K562 (cell line): ENCODE data around the gene SCARF2. TPM values are rescaled to one million over a fixed set of nuclear protein-coding genes. Genes with fewer than 3 reads are reported as not detected.

Experiments
- E2F4 ChIP-seq: sonication (generic); formaldehyde crosslinking; IDR thresholded peaks from 2 replicates; pipeline ENCODE4 v1.8.0; 2022; ENCODE audit warnings: mild to moderate bottlenecking, low read depth, missing genetic modification reagents
- KAT2B ChIP-seq: IDR thresholded peaks from one replicate; pipeline ENCODE4 v1.6.1; 2012; ENCODE audit warnings: low read depth, mild to moderate bottlenecking, control low read depth, inconsistent platforms, low read length, moderate library complexity
- MAX ChIP-seq: sonication (generic); formaldehyde crosslinking; IDR thresholded peaks from 2 replicates; pipeline ENCODE4 v1.9.0; 2022; ENCODE audit warnings: mild to moderate bottlenecking, missing genetic modification reagents
- MED1 ChIP-seq: sonication (generic); formaldehyde crosslinking; IDR thresholded peaks from 2 replicates; pipeline ENCODE4 v1.8.1; 2023; ENCODE audit warnings: missing genetic modification reagents, borderline replicate concordance
- PBX2 ChIP-seq, 2 experiments: IDR thresholded peaks in 1 of 2; conservative IDR thresholded peaks in 1 of 2; 2 replicates each; pipeline ENCODE4 v1.6.1; 2016; ENCODE audit warnings: low read depth in 2 of 2, mild to moderate bottlenecking in 1 of 2, missing compliant biosample characterization in 1 of 2, missing genetic modification characterization in 1 of 2, moderate library complexity in 1 of 2
- RBBP5 ChIP-seq: fragments of 200-600 bp; sonication (generic); IDR thresholded peaks from 2 replicates; pipeline ENCODE4 v1.6.1; 2012; ENCODE audit warnings: borderline replicate concordance, mild to moderate bottlenecking, low read length, control low read depth, inconsistent platforms; ENCODE audit not compliant: insufficient read depth, poor library complexity, severe bottlenecking
- ZKSCAN3 ChIP-seq: fragments of 250-450 bp; sonication (Bioruptor Pico); IDR thresholded peaks from 2 replicates; pipeline ENCODE4 v1.4.0; 2020
- ZNF589 ChIP-seq: fragments of 200-800 bp; sonication (Bioruptor generic); IDR thresholded peaks from 2 replicates; pipeline ENCODE4 v1.6.1; 2016; ENCODE audit warnings: low read depth, missing genetic modification characterization, missing compliant biosample characterization
- polyA plus RNA-seq, 8 experiments: library from polyadenylated mRNA; depleted of rRNA in 4 of 8; stranded (reverse) in 5 of 8; unstranded in 3 of 8; fragments of >200 nt; fragmentation: Nextera tagmentation in 2 of 8; fragmentation: Illumina TruSeq in 1 of 8; extraction: Ambion mirVana in 2 of 8; extraction: Trizol in 1 of 8; gene quantifications; 2 replicates each; pipeline versions ENCODE4 v1.2.1 to v1.2.3, GENCODE V29; 2011 to 2014; ENCODE audit warnings: inconsistent platforms in 1 of 8, missing spikeins in 1 of 8
- total RNA-seq, 7 experiments: library from RNA; depleted of rRNA in 6 of 7; stranded (reverse); fragments of >200 nt in 6 of 7; fragmentation: Illumina TruSeq in 2 of 7; extraction: Trizol in 2 of 7; gene quantifications; 2 replicates each; pipeline versions ENCODE4 v1.2.1 to v1.2.3, GENCODE V29; 2011 to 2021; ENCODE audit warnings: low replicate concordance in 1 of 7

The SCARF2 gene
- total and polyA plus RNA-seq, 9 of the 15 experiments (the other 6 are each of a cell fraction or from before 2014, with no cell fraction given) = 0.06 to 0.32 (median 0.21) TPM; not detected in 5

GRCh38 chr22:20439928-20440575 lies 2.4 kb upstream of the SCARF2 start (continued):
- TF ChIP-seq E2F4 (CRISPR knock-in tag) (peak; percentile 68; the same call in 1 of the 2 replicates), KAT2B (no peak), MAX (CRISPR knock-in tag) (peak; percentile 41), PBX2 (CRISPR knock-in tag; IDR thresholded peaks at IDR 0.05; ENCODE audit: low read depth) (0 out of 2 replicates have a peak, but pooled peaks have one; percentile 5), PBX2 (tag; conservative IDR thresholded peaks at IDR 0.05; ENCODE audit: low read depth) (no peak), MED1 (CRISPR knock-in tag) (peak; percentile 90), ZKSCAN3 (CRISPR knock-in tag) (peak; percentile 19; the same call in 1 of the 2 replicates), RBBP5 (peak; percentile 22), ZNF589 (CRISPR knock-in tag) (no peak)
